ENCODE results near the gene DISC1.
"Not testable (repeated sequence)": the region's sequence is repeated elsewhere in the genome, so short reads cannot be mapped to it uniquely, and the experiment has no call there.

DISC1 gene

DNA sequence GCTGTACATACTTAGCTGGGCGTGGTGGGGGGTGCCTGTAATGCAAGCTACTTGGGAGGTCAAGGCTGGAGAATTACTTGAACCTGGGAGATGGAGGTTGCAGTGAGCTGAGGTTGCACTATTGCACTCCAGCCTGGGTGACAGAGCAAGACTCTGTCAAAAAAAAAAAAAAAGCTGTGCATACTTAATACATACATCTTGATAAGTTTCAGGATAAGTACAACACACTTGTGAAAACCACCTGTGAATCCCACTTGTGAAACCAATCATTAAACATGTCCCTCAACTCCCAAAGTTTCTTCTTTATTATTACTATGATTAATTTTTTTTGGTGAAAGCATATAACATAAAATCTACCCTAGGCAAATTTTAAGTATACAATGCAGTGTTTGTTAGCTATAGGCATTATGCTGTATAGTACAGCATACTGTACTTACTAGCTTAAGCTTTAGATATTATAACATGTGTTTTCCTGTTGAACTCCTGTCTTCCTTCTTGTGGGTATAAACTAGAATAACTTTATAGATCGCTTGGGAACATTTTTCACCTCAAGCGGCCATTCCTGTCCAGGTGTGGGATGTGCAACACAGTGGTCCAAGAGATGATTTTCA, 41.4 kb downstream of the DISC1 start:
- no peak for DNase-seq (ENCODE audit: low read depth in 2 of 2)

DNA sequence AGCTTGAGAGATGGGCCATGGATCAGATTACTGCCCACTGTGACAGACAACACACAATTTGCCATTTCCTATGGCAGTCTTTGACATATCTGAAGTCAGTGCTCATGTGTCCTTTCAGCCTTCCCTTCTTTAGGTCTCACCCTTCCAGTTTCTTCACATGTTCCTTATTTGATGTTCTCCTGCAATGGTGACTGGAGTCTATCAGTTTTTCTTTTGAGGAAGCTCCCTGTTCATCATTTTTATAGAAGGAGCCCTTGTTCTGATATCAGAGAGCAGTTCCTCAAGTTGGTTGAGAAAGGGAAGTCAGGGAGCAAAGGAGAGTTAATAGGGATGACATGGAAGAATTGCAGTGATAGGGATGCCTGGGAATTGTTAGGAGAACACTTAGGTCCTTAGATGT, 42.2 kb downstream of the DISC1 start:
- DNase-seq (ENCODE audit: low read depth in 2 of 2), result no peak

DNA sequence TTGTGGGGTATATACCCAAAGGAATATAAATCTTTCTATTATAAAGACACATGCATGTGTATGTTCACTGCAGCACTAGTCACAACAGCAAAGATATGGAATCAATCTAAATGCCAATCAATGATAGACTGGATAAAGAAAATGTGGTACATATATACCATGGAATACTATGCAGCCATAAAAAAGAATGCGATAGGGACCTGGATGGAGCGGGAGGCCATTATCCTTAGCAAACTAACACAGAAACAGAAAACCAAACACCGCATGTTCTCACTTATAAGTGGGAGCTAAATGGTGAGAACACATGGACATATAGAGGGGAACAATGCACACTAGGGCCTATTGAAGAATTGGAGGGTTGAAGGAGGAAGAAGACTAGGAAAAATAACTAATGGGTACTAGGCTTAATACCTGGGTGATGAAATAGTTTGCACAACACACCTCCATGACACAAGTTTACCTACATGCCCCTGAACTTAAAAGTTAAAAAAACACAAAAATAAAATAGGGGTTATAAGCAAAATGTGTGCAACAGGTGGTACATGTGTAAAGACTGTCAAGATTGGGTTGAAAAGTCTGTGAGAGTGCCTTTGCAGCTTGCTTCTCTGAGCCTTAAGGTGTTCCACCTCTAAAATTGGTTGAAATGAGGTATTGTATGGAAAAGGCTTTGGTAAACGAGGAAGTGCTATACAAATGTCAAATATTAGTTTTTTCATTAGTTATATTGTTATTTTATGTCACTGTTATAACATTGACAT, 43.5 kb downstream of the DISC1 start:
- not testable (repeated sequence) for DNase-seq (ENCODE audit: low read depth in 2 of 2)

DNA sequence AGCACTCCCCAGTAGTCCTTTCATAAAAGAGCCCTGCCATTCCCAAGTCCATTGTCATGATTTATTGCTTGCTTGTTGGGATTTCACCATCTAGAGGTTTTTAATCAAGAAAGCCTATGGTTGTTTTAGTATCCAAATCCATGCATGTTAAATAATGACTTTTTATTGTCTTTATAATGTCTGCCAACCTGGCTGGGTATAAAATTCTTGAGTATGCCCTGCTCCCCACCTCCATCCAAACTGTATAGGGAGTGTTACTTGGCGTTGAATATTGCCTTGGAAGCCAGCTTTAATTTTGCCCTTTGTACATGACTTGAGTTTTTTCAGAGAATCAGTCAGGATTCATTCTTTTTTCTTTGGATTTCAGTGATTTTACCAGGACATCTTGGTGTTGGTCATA, 44.2 kb downstream of the DISC1 start:
- DNase-seq (ENCODE audit: low read depth in 2 of 2), result no peak

DNA sequence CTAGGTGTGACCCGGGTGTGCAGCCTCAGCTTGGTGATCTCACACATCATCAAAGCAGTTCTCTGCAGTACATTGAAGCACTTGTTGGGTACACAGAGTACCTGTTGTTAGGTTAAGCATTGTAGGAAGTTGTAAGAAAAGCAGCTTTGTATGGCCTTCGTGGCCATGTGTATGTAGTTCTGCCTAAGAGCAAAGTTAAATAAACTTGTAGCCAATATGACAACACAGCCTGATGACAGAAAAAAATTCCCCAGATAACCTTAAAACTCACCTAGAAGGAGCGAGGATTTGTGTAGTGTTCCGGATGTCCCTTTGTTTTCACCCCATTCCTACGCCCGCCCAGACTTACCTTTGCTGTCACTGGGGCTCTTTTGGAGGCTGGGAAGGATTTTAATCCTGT, 48.0 kb downstream of the DISC1 start:
- no peak for DNase-seq (ENCODE audit: low read depth in 2 of 2)

DNA sequence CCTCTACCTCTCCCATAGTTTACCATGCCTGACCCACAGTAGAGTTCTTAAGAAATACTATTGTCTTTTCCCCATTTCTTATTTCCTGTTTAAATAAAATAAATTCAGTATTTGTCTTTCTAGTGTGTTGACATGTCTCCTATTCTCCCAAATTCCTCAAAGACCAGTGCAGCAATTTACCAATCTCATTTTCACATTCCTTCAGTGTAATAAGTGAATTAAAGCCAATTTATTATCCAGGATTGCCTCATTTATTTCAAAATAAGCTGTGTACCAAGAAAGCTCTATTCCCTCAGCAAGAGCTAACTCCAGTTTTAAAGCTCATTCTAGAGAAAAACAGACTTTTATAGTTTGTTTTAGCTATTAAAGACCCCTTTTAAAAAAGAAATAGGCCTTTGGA, 49.9 kb downstream of the DISC1 start:
- no peak for DNase-seq (ENCODE audit: low read depth in 2 of 2)

DNA sequence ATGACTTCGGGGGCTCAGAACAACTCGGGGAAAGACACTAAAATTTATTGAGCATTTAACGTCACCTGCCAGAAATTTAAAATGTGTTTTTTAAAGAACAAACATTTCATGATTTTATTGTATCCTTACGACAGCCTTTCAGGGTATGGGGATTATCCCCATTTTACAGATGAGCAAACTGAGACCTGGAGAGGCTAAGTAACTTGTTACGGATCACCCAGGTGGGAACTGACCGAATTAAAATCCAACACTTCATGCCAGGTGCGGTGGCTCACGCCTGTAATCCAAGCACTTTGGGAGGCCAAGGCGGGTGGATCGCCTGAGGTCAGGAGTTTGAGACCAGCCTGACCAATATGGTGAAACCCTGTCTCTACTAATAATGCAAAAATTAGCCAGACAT, 50.9 kb downstream of the DISC1 start:
- no peak for DNase-seq (ENCODE audit: low read depth in 2 of 2)

DNA sequence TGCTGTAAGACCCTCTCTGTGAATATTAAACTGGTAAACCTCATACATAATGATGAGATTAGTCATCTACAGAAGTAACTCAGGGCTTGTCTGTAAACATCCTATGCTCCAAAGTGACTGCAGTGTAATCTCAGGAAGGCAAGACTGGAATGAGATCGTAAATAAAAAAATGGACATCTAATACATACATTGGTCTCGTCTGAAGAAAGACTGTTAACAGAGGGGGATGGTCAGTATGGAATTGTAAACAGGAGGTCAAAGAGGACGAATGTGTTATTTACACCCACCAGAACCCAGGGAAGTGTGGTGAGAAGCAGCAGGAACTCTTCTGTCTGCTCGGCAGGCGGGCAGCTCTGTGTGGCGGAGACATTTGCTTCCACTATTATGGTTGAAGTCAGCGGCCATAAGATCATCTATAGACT, 51.4 kb downstream of the DISC1 start:
- DNase-seq (ENCODE audit: low read depth in 2 of 2), result no peak

DNA sequence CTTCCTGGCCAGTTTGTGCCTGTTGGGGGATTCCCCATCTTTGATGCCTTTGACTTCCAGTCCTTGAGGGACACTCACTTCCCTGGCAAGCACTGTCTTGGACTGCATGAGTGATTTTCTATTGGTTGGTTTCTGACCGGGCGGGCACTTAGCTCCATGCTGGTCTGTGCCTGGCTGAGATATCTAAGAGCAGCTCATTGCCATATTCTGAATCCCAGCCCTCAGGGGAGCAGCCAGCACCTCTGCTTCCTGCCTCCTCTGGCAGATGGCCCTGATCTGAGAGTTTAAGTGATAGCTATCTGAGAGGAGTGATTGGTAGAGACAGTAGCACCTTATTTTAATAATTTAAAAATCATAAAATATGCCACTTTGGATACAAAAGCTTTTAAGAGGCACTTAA, 52.5 kb downstream of the DISC1 start:
- no peak for DNase-seq (ENCODE audit: low read depth in 2 of 2)

DNA sequence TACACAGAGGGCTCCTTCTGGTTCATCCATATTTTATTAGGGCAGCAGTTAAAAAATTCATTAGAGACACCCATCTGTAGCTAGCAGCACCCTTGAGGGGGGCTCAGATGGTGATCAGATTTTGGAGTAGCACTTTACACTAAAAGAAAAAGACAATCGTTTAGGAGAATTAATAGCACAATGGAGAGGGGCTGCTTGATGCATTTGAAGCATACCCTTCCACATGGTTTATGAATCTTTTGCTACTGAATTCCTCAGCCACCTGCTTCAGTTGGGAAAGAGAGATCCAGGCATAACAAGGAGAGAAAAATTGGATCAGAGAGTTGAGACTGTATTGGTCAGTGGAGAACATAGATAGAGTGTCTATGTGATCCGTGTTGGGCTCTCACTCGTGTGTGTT, 54.4 kb downstream of the DISC1 start:
- DNase-seq (ENCODE audit: low read depth in 2 of 2), result no peak

DNA sequence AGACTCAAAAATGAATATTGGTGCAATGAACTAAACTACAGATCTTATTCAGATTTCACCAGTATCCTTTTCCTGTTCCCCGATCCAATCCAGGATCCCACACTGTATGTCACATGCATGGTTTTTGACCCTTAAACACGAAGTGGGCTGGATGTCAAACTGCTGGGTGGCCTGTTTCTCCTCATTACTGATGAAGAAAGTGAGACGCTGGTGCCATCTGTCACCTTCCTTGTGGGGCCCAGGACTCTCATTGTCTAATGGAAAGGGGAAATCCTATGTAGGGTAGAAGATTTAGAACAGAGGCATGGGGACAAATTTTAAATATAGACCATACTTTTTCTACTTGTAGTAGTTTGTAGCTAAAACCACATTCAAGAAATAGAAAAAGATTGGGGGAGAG, 56.2 kb downstream of the DISC1 start:
- DNase-seq (ENCODE audit: low read depth in 2 of 2), result no peak

DNA sequence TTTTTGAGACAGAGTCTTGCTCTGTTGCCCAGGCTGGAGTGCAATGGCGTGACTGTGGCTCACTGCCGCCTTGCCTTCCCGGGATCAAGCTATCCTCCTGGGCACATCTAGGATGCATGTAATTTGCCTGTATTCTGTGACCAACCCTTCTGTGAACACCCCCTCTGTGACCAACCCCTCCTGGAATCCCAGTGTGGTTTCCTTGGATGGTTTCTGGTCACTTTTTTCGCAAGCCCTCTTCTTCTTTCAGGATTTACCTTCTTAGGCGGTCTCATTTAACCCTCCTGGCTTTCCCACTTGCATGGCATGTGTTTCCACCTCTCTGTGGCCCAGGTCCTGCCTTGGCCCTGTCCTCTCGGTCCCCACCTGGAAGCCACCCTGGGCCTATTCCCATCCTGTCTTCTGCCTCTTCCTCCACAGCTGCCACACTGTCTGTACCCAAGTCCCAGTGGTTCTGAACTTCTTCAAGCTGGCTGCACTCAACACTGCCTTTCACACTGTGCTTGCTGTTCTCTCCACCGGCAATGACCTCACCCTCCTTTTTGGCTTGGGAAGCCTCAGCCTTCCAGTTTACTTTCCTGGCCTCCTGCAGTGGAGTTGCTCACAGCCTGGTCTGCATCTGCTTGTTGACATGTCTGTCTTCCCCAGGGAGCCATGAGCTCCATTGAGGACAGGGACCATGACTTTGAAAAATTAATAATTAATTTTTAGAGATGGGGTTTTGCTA, 57.0 kb downstream of the DISC1 start:
- DNase-seq (ENCODE audit: low read depth in 2 of 2), result no peak

DNA sequence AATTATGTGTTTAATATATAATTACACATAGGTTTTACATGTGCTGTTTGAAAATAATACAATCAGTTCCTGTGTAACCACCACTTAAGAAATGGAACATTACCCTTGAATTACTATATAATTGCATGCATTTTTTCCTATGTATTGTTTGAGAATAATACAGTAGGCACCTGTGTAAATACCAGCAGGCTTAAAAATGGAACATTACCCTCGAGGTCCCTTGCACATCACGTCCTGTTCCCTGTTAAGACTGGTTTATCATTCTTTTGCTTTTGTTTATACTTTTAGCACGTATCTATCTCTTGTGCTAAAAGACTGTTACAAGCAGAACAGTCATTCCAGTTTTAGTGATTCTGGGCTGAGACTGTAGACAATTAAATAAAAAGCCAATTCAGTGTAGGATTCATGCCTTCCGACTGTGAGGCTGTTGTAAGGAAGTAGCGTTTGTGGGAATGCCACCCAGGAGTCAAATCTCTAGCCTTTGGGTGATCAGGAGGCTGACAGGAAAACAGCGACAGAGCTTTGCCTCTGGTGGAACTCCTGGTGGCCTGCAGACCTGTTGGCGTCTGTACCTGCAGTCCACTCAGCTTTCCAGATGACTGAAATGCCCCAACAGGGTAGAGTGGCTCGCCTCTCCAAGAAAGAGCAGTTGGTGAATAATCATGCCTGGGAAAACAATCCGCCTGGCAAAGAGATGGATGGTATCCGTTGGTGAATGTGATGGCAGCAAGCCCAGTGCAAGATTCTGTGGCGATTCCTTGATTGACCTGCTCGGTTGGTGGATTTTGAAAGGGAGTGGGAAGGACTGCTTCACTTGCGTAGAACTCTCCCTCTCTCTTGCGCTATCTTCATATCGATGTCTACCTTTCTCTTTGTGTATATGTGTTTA, 58.0 kb downstream of the DISC1 start:
- no peak for DNase-seq (ENCODE audit: low read depth in 2 of 2)

DNA sequence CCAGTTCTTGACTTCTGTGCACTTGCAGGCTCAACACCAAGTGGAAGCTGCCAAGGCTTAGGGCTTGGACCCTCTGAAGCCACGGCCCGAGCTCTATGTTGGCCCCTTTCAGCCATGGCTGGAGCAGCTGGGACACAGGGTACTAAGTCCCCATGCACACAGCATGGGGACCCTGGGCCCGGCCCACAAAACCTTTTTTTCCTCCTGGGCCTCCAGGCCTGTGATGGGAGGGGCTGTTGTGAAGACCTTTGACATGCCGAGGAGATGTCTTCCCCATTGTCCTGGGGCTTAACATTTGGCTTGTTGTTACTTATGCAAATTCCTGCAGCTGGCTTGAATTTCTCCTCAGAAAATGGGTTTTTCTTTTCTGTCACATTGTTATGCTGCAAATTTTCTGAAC, 59.8 kb downstream of the DISC1 start:
- DNase-seq (ENCODE audit: low read depth in 2 of 2), result no peak

DNA sequence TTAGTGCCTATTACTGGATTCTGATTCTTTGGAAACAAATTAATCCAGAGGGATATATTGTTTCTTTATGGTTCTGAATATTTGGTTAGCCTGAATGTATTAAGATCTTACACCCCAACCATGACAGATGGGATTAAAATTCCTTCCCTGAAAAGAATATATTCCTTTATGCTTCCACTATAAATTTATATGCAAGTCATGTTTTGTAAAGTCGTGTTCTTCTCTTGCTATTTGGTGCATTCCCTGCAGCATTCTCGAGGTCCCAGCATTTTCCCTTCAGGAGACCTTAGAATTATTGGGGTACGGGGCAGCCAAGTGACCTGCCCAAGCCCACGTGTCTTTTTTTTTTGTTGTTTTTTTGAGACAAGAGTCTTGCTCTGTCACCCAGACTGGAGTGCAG, 62.4 kb downstream of the DISC1 start:
- no peak for DNase-seq (ENCODE audit: low read depth in 2 of 2)

DNA sequence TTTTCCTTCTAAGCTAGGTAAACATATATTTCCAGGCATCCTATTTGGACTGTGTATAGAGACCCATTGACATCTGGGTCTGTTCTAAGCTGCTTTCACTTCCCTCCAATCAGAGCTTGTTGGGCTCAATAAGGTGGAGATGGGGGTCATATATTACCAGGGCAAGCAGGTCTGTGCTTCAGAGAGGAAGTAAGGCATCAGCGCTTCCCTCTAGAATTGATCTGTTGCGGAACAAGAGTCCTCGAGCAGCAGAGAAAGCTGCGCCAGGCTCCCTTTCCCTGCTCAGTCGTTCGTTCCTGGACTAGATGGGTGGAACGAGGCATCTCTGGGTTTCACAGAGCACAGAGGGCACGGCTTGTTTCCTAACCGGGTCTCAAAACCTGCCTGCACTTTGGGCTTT, 63.5 kb downstream of the DISC1 start:
- DNase-seq (ENCODE audit: low read depth in 2 of 2), result no peak

DNA sequence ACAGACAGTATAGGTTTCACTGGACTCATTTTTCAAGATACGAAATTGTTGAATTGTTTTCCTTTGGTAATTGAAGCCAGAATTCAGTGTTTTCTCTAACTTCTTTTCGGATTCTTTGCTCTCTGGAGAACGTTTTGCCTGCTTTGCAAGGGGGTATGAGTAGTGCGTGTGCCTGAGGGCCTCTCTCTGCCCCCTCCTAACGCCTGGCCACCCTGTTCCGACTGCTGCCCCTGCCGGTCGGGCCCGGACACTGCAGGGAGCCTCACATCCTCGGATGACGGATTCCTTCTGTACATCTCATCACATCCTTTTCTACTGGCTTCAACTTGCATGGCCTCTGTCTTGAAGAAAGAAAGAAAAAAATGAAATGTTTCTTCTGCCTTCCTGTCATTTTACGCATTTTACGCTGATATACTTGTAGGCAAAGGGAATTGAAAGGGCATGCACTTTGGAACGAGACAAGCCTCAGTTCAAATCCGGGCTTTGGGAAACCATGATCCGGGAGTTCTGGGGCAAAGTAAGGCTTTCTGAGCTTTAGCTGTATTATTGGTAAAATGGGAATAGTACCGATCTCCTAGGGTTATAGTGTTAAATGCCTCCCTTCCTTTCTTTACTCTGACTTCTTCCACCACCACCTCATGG, 65.1 kb downstream of the DISC1 start:
- DNase-seq (ENCODE audit: low read depth in 2 of 2), result no peak

DNA sequence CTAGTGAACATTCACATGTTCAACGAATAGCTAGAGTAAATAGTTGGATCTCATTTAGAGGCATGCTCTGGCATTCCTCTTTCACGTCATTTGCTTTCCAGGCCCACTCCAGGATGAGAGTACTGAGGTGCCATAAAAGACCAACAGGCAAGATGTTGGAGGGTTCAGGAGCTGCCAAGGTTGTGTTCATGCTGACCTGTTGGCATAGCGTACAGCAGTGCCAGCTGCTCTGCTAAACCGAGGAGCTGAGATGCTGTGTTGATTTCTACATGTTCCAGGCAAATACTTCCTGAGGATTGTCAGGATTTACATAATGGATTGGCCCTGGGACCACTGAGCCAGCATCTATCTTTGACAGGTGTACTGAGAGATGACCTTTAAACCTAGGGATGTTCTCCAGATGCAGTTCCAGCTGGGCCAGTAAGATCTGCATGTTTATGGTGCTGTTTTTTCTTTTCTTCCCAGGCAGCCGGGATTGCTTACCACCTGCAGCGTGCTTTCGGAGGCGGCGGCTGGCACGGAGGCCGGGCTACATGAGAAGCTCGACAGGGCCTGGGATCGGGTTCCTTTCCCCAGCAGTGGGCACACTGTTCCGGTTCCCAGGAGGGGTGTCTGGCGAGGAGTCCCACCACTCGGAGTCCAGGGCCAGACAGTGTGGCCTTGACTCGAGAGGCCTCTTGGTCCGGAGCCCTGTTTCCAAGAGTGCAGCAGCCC, 66.9 kb downstream of the DISC1 start:
- no peak for DNase-seq (ENCODE audit: low read depth in 2 of 2)

DNA sequence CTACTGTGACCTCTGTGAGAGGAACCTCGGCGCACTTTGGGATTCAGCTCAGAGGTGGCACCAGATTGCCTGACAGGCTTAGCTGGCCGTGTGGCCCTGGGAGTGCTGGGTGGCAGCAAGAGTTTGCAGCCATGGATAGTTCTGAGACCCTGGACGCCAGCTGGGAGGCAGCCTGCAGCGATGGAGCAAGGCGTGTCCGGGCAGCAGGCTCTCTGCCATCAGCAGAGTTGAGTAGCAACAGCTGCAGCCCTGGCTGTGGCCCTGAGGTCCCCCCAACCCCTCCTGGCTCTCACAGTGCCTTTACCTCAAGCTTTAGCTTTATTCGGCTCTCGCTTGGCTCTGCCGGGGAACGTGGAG, 67.5 kb downstream of the DISC1 start:
- DNase-seq (ENCODE audit: low read depth in 2 of 2), result no peak

DNA sequence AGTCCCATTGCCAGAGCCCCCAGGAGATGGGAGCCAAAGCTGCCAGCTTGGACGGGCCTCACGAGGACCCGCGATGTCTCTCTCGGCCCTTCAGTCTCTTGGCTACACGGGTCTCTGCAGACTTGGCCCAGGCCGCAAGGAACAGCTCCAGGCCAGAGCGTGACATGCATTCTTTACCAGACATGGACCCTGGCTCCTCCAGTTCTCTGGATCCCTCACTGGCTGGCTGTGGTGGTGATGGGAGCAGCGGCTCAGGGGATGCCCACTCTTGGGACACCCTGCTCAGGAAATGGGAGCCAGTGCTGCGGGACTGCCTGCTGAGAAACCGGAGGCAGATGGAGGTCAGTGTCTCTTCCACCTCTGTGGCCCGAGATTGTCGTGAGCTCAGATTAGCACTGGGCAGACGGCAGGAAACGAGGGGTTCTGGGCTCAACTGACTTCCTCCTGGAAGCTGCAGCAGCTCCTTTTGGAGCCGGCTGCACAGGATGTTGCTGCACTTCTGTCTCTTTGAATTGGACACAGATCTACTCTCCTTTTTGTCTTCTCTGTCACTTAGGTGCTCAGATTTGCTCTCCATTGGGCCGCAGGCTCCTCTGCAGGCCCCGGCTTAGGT, 68.0 kb downstream of the DISC1 start:
- DNase-seq (ENCODE audit: low read depth in 2 of 2), result no peak

All from stimulated activated CD8-positive, alpha-beta memory T cell treated with anti-CD3 and anti-CD28 coated beads, Interleukin-15, amount 100 ng/mL, for 48 hours (primary cell).